IPS-18c (cell line): Measurements from ENCODE around the gene TTLL8.

ENCODE experiments used
- H3K4me3 ChIP-seq: 2 replicates; pipeline ENCODE4 v1.7.0; 2013; ENCODE audit warnings: low read depth, mild to moderate bottlenecking, low read length, moderate library complexity; ENCODE audit not compliant: insufficient read depth
- H3K9me3 ChIP-seq: one replicate; pipeline ENCODE4 v1.6.1; 2013; ENCODE audit warnings: mild to moderate bottlenecking, low read length, moderate library complexity; ENCODE audit not compliant: control insufficient read depth, insufficient read depth

TTLL8 gene

GRCh38 chr22:50035131-50035881, 22.8 kb downstream of the TTLL8 start:
- no peak overlapping the region for H3K4me3 ChIP-seq
- no peaks in the 10 kb centered on the region for H3K9me3 ChIP-seq

DNA sequence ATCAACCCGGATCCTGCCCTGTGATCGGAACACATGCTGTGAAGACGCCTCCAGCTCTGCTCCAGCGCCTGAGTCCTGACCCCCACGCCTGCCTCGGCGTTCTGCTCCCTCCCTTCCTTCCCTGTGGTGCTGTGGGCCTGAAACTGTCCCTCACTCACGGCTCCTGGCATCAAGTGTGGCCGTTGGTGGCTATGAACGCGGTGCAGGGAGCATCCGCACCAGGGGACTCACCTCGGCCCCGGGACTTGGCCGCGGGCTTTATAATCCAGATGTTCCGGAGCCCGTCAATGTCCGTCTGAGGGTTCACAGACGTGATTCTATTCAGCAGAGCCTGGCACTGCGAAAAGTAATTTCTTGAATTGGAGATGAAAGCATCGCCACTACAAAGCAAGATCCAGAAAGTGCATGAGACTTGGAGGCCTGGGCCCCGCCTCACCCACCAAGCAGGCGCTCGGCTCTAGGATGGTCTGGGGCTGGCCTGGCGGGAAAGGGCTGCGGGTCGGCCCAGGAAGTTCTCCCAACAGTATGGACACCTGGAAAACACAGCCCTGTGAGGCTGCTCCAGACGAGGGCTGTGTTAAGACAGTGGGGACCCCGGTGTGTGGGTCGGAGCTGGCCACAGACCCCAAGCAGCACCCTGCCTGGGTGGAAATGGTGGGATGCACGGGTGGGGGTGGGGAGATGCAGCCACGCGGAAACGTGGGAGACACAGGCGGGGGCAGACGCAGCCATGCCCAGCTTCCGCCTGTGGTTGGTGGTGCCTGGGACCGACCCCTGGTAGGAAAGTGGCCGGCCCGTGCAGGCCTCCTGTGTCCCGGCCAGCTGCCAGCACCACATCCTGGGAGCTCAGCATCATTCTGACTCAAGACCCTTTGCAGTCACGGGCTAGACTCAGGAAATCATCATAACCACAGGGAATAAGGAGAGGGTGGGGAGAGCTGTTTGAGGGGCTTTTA, 23.7 kb downstream of the TTLL8 start:
- H3K9me3 ChIP-seq, result no peaks in the 10 kb centered on the region
- H3K4me3 ChIP-seq, result no peak overlapping the region

DNA sequence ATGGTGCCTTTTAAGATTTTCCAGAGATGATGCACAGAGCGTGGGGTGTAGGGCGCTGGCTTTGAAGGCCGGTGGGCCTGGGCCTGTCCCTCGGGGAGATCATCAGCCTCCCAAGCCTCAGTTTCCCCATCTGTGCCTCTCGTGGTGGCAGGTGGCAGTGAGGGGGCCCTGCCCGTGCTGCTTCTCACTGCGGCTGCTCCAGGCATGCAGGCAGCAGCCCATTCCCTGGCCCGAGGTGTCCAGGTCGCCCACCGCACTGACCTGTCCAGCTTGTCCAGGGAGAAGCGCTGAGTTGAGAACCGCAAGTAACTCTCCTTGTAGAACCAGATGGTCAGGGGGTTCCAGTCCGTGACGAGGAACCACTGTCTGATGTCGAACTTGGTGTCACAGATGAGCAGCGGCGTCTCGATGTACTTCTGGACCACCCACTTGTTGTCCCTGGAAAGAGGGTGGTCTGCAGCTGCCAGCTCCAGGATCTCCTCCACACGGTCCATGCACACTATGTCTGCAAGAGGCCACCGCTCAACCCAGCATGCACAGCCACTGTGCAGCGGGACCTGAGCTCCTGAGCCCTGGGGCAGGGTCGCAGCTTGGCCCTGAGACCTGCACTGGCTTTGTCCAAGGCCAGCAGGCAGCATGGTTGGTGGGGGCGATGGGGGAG, 25.0 kb downstream of the TTLL8 start:
- Histone ChIP-seq H3K4me3 (no peak overlapping the region), H3K9me3 (no peaks in the 10 kb centered on the region)

- Histone ChIP-seq H3K9me3 (no peaks in the 10 kb centered on the region), H3K4me3 (no peak overlapping the region)
Observed at GRCh38 chr22:50032109-50032871, 25.8 kb downstream of the TTLL8 start.

- H3K9me3 ChIP-seq, result no peaks in the 10 kb centered on the region
- no peak overlapping the region for H3K4me3 ChIP-seq
Observed at GRCh38 chr22:50031189-50032091, 26.7 kb downstream of the TTLL8 start.

- Histone ChIP-seq H3K9me3 (no peaks in the 10 kb centered on the region), H3K4me3 (no peak overlapping the region; the same call in 1 of the 2 replicates)
Observed at GRCh38 chr22:50030297-50031188, 27.6 kb downstream of the TTLL8 start.

GRCh38 chr22:50027639-50028537, 30.2 kb downstream of the TTLL8 start:
- no peak overlapping the region for H3K4me3 ChIP-seq

DNA sequence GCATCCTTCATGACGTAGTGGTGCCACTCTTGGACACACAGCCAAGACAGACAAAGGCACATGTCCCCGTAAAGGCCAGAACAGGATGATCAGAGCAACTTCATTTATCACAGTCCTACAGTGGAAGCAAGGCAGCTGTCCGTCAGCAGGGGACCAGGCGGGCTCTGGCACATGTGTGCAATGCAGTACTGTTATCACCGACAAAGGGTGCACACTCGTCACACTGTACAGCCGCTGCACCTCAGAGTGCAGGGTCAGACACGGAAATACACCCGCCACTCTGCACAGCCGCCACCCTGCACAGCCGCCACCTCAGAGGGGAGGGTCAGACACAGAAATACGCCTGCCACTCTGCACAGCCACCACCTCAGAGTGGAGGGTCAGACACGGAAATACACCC, 32.1 kb downstream of the TTLL8 start:
- Histone ChIP-seq H3K9me3 (no peaks in the 10 kb centered on the region), H3K4me3 (no peak overlapping the region)

More at GRCh38 chr22:50027639-50028537, 30.2 kb downstream of the TTLL8 start:
- H3K9me3 ChIP-seq, result no peaks in the 10 kb centered on the region

DNA sequence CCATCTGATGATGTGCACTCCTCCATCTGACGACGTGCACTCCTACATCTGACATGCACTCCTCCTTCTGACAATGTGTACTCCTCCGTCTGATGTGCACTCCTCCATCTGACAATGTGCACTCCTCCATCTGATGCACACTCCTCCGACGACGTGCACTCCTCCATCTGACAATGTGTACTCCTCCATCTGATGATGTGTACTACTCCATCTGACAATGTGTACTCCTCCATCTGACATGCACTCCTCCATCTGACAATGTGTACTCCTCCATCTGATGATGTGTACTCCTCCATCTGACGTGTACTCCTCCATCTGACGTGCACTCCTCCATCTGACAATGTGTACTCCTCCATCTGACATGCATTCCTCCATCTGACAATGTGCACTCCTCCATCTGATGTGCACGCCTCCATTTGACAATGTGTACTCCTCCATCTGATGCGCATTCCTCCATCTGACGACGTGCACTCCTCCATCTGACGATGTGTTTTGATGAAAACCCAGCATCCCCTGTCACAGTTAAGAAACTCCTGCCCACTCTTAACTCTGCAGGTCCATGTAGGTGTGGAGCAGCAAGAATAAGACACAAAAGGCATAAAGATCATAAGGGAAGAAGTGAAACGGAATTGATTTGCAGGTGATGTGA, 35.8 kb downstream of the TTLL8 start:
- no peaks in the 10 kb centered on the region for H3K9me3 ChIP-seq
- H3K4me3 ChIP-seq, result no peak overlapping the region

GRCh38 chr22:50020606-50021005, 37.5 kb downstream of the TTLL8 start:
- Histone ChIP-seq H3K4me3 (no peak overlapping the region), H3K9me3 (no peaks in the 10 kb centered on the region)

DNA sequence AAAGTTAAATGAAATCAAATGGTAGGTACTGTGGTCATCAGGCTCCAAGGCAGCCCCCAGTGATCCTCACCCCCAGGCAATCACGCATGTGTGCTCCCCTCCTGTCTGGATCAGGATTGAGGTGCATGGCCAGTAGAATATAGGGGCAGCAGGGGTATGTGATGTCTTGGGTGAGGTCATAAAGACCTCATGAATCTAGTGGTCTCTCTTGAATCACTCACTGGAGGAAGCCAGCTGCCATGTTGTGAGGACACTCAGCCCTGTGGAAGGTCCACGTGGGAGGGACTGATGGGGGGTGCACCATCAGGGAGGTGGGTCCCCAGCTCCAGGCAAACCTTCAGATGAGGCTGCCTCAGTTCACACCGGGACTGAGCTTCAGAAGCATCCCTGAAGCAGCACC, 38.8 kb downstream of the TTLL8 start:
- Histone ChIP-seq H3K9me3 (no peaks in the 10 kb centered on the region), H3K4me3 (no peak overlapping the region)

- H3K9me3 ChIP-seq, result no peaks in the 10 kb centered on the region
- no peak overlapping the region for H3K4me3 ChIP-seq
Observed at GRCh38 chr22:50018608-50019285, 39.4 kb downstream of the TTLL8 start.

- Histone ChIP-seq H3K4me3 (no peak overlapping the region), H3K9me3 (no peaks in the 10 kb centered on the region)
Observed at GRCh38 chr22:50017701-50018224, 40.3 kb downstream of the TTLL8 start.
